ENCODE data around the gene CNOT2. TPM values are rescaled to one million over a fixed set of nuclear protein-coding genes. Genes with fewer than 3 reads are reported as not detected.

Gene CNOT2
- total RNA-seq, 1 donor from 2014 or later = 121 TPM

DNA sequence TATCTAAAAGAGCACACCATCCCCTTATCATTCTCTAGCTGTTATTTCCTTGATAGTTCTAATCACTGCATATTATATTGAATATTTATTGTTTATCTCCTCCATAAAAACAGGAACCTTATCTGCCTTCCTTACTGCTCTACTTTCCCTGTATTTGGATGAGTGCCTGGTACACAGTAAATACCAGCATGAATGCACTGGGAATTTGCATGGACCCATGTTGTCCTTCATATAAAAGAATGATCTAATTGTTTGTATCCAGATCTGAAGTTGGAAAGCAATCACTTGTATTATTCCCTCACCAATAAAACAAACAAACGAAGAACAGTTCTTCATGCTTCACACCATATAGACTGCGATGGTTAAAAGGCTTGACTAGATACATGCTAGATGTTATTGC is 15.3 kb upstream of the CNOT2 start:
- Mint-ChIP-seq H3K27ac (ENCODE audit: unreplicated experiment) (no peak overlapping the region), H3K27me3 (ENCODE audit: unreplicated experiment) (no peaks in the 10 kb centered on the region), H3K9me3 (ENCODE audit: unreplicated experiment) (no peaks in the 10 kb centered on the region), H3K4me1 (ENCODE audit: low read depth, unreplicated experiment) (no peaks in the 10 kb centered on the region), H3K36me3 (ENCODE audit: unreplicated experiment) (no peaks in the 10 kb centered on the region), H3K4me3 (ENCODE audit: unreplicated experiment) (no peak overlapping the region)
- TF ChIP-seq CTCF (IDR thresholded peaks at IDR 0.05; ENCODE audit: partially characterized antibody, unreplicated experiment) = no peak
- no peak for DNase-seq

DNA sequence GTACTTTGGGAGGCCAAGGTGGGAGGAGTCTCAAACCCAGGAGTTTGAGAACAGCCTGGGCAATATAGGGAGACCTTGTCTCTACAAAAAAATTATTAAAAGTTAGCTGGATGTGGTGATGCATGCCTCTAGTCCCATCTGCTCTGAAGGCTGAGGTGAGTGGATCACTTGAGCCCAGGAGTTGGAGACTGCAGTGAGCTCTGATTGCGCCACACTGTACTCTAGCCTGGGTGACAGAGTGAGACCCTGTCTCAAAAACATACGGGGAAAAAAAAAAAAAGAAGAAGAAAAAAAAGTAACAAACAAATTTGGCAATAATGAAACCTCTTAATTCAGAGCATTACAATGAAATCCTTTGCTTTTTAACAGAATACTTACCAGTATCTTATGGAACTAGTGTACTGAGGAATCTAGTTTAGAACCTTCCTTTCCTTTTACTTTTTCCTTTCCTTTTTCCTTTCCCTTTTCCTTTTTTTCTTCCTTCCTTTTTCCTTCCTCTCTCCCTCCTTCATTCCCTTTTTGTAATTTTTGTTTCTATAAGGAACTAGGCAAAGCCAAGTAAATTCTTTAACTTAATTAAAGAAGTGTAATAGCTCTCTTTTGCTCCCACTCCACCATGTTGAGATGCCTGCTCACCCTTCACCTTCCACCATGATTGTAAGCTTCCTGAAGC is 12.2 kb upstream of the CNOT2 start:
- no peaks in the 10 kb centered on the region for H3K4me1 Mint-ChIP-seq (ENCODE audit: low read depth, unreplicated experiment)
- no peaks in the 10 kb centered on the region for H3K36me3 Mint-ChIP-seq (ENCODE audit: unreplicated experiment)
- H3K27ac Mint-ChIP-seq (ENCODE audit: unreplicated experiment) = no peak overlapping the region
- TF ChIP-seq CTCF (IDR thresholded peaks at IDR 0.05; ENCODE audit: partially characterized antibody, unreplicated experiment) = no peak
- H3K4me3 Mint-ChIP-seq (ENCODE audit: unreplicated experiment) = no peak overlapping the region
- no peaks in the 10 kb centered on the region for H3K27me3 Mint-ChIP-seq (ENCODE audit: unreplicated experiment)
- no peak for DNase-seq
- H3K9me3 Mint-ChIP-seq (ENCODE audit: unreplicated experiment) = no peaks in the 10 kb centered on the region

GRCh38 chr12:70236990-70237389 is 6.2 kb upstream of the CNOT2 start:
- Mint-ChIP-seq H3K4me3 (ENCODE audit: unreplicated experiment) (no peak overlapping the region), H3K27ac (ENCODE audit: unreplicated experiment) (no peak overlapping the region), H3K9me3 (ENCODE audit: unreplicated experiment) (no peaks in the 10 kb centered on the region), H3K27me3 (ENCODE audit: unreplicated experiment) (peaks cover 3% of the 10 kb centered on the region), H3K36me3 (ENCODE audit: unreplicated experiment) (peaks cover 5% of the 10 kb centered on the region), H3K4me1 (ENCODE audit: low read depth, unreplicated experiment) (peaks cover 3% of the 10 kb centered on the region)
- DNase-seq = no peak
- no peak for TF ChIP-seq CTCF (IDR thresholded peaks at IDR 0.05; ENCODE audit: partially characterized antibody, unreplicated experiment)

GRCh38 chr12:70240673-70241072 is 2.6 kb upstream of the CNOT2 start:
- no peak for TF ChIP-seq CTCF (IDR thresholded peaks at IDR 0.05; ENCODE audit: partially characterized antibody, unreplicated experiment)
- Mint-ChIP-seq H3K4me3 (ENCODE audit: unreplicated experiment) (no peak overlapping the region), H3K4me1 (ENCODE audit: low read depth, unreplicated experiment) (peaks cover 12% of the 10 kb centered on the region), H3K27me3 (ENCODE audit: unreplicated experiment) (peaks cover 12% of the 10 kb centered on the region), H3K27ac (ENCODE audit: unreplicated experiment) (no peak overlapping the region), H3K9me3 (ENCODE audit: unreplicated experiment) (peaks cover 9% of the 10 kb centered on the region), H3K36me3 (ENCODE audit: unreplicated experiment) (peaks cover 5% of the 10 kb centered on the region)
- no peak for DNase-seq

DNA sequence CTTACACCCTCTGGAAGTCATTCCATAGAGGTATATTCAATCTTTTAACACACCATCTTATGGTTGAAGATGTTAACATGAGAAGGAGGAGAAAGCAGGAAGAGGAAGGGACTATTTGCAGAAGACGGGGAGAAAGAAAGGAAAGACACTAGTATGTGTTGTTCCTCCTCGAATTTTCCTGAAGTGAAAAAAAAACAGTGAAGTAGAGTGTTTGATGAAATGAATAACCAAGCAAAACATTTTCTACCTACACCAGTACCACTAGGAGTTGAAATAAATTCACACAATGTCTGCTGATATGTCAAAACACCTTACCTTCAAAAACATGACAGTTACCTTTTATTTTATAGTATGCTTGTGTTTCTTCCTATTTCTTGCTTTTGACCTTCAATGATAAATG is 1.4 kb upstream of the CNOT2 start:
- peaks cover 9% of the 10 kb centered on the region for H3K9me3 Mint-ChIP-seq (ENCODE audit: unreplicated experiment)

More for the DNA sequence above, 1.4 kb upstream of the CNOT2 start:
- H3K4me3 Mint-ChIP-seq (ENCODE audit: unreplicated experiment) = peak overlapping the region; percentile 100
- H3K27me3 Mint-ChIP-seq (ENCODE audit: unreplicated experiment) = peaks cover 12% of the 10 kb centered on the region
- peaks cover 5% of the 10 kb centered on the region for H3K36me3 Mint-ChIP-seq (ENCODE audit: unreplicated experiment)
- H3K4me1 Mint-ChIP-seq (ENCODE audit: low read depth, unreplicated experiment) = peaks cover 19% of the 10 kb centered on the region
- peak overlapping the region; percentile 99 for H3K27ac Mint-ChIP-seq (ENCODE audit: unreplicated experiment)
- DNase-seq = no peak
- no peak for TF ChIP-seq CTCF (IDR thresholded peaks at IDR 0.05; ENCODE audit: partially characterized antibody, unreplicated experiment)
